Right lung (tissue), 5 donors: ENCODE data around the gene PPM1M. TPM values are rescaled to one million over a fixed set of nuclear protein-coding genes. Genes with fewer than 3 reads are reported as not detected.
"Not testable (repeated sequence)": the region's sequence is repeated elsewhere in the genome, so short reads cannot be mapped to it uniquely, and the experiment has no call there.

Experiments
- DNase-seq, 2 donors: peaks; one replicate each; pipeline ENCODE4 v3.0.0-alpha.2; 2013
- polyA plus RNA-seq, 5 donors: library from polyadenylated mRNA; unstranded; fragments of 120-200 nt; gene quantifications; one replicate each; pipeline versions ENCODE4 v1.2.1 to v1.2.3, GENCODE V29; 2013; ENCODE audit warnings: inconsistent platforms in 1 of 5, low replicate concordance in 1 of 5; ENCODE audit not compliant: insufficient read length in 5 of 5, insufficient read depth in 1 of 5

Gene PPM1M
- polyA plus RNA-seq, 5 donors = 28.7 to 33.6 (median 30.5) TPM

GRCh38 chr3:52272831-52273230 is 27.3 kb downstream of the PPM1M start:
- no peak for DNase-seq

GRCh38 chr3:52274781-52275180 is 29.2 kb downstream of the PPM1M start:
- not testable (repeated sequence) for DNase-seq

GRCh38 chr3:52277071-52277964 is 31.8 kb downstream of the PPM1M start:
- DNase-seq = peak; percentile 75

- DNase-seq = peak in 1 of 2 donors; percentile 68
These were observed 32.5 kb downstream of the PPM1M start for GRCh38 chr3:52277972-52278509.

- DNase-seq = peak; percentile 94 to 95
These were observed 33.0 kb downstream of the PPM1M start, which contains the start of gene WDR82 for GRCh38 chr3:52278510-52279069. Gene WDR82 (minus strand): TSS chr3:52278649. CDS start chr3:52278361, 288 bp downstream.

- no peak for DNase-seq
These were observed 34.0 kb downstream of the PPM1M start for GRCh38 chr3:52279596-52279995.

- DNase-seq = no peak
These were observed 34.5 kb downstream of the PPM1M start for GRCh38 chr3:52280050-52280461.

- no peak for DNase-seq
These were observed 36.6 kb downstream of the PPM1M start for GRCh38 chr3:52281981-52282801.

GRCh38 chr3:52283306-52283705 is 37.7 kb downstream of the PPM1M start:
- DNase-seq = no peak

GRCh38 chr3:52284051-52284450 is 38.5 kb downstream of the PPM1M start:
- not testable (repeated sequence) for DNase-seq

- no peak for DNase-seq
These were observed 41.2 kb downstream of the PPM1M start for GRCh38 chr3:52286777-52287110.

- DNase-seq = no peak
These were observed 43.1 kb downstream of the PPM1M start for GRCh38 chr3:52288674-52289073.

- DNase-seq = no peak
These were observed 43.8 kb downstream of the PPM1M start for GRCh38 chr3:52289338-52289746.

GRCh38 chr3:52289747-52290595 is 44.4 kb downstream of the PPM1M start:
- DNase-seq = no peak

GRCh38 chr3:52290596-52291507 is 45.3 kb downstream of the PPM1M start:
- no peak for DNase-seq

- no peak for DNase-seq
These were observed 46.1 kb downstream of the PPM1M start for GRCh38 chr3:52291508-52292181.

GRCh38 chr3:52292247-52293065 is 46.9 kb downstream of the PPM1M start:
- DNase-seq = no peak
